H4 (cell line): ENCODE measurements around the gene FRRS1L. TPM values are rescaled to one million over a fixed set of nuclear protein-coding genes. Genes with fewer than 3 reads are reported as not detected.

Experiments
- DNase-seq: peaks from one replicate; pipeline ENCODE4 v3.0.0-alpha.2; 2015; ENCODE audit warnings: low spot score
- total RNA-seq: library from RNA; depleted of rRNA; stranded (reverse); fragments of >200 nt; shearing (Covaris generic); gene quantifications from 2 replicates; pipeline ENCODE4 v1.2.3, GENCODE V29; 2014; rRNA removed

Gene FRRS1L, protein sequence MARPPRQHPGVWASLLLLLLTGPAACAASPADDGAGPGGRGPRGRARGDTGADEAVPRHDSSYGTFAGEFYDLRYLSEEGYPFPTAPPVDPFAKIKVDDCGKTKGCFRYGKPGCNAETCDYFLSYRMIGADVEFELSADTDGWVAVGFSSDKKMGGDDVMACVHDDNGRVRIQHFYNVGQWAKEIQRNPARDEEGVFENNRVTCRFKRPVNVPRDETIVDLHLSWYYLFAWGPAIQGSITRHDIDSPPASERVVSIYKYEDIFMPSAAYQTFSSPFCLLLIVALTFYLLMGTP
- total RNA-seq = not detected in 2 replicates

DNA sequence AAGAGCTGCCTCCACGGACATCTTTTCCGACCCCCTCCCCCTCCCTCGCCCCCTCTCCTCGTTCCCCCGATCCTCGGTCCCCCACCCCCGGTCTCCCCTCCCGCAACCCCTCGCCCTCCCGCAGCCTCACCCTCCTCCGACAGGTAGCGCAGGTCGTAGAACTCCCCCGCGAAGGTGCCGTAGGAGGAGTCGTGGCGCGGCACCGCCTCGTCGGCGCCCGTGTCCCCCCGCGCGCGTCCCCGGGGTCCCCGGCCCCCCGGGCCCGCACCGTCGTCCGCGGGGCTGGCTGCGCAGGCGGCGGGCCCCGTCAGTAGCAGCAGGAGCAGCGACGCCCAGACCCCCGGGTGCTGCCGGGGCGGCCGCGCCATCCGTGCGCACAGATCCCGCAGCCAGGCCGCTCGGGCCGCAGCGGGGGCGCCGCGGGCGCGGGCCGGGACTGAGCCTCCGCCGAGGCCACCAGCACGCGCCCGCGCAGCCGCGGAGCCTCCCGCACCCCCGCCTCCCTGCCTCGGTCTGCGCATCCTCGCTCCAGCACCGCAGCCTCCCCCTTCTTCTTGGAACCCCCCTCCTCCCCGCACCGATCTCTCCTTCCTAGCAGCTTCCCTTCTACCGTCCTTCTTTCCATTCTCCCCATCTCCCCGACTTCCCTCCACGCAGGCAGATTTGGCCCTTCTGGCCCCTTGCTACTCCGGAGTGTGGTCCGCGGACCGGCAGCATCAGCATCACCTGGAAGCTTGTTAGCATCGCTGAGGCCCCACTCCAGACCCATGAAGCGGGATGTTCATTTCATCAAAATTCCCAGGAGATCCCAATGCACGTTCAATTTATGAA lies at the start of gene FRRS1L:
FRRS1L (minus strand) TSS at position 479 of the 831 bp plus-strand sequence; CDS start at position 368, 111 bp downstream.
- no peak for DNase-seq

DNA sequence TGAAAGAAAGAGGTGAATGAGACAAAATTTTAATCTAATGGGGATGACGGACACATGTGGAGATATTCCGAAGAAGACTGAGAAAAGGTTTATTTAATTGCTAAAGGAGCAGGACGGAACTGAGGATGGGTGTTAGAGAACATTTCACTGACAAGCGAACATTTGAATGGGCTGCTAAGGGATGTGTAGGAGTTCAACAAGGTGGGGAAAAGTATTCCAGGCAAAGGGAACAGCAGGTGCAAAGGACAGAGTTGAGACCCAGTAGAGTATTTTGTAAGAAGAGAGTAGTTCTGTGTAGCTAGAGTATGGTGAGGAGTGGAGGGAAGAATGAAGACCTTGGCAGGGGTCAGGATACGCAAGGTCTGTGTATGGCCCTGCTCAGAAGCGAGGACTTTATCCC lies 47.4 kb upstream of the FRRS1L start:
- no peak for DNase-seq

DNA sequence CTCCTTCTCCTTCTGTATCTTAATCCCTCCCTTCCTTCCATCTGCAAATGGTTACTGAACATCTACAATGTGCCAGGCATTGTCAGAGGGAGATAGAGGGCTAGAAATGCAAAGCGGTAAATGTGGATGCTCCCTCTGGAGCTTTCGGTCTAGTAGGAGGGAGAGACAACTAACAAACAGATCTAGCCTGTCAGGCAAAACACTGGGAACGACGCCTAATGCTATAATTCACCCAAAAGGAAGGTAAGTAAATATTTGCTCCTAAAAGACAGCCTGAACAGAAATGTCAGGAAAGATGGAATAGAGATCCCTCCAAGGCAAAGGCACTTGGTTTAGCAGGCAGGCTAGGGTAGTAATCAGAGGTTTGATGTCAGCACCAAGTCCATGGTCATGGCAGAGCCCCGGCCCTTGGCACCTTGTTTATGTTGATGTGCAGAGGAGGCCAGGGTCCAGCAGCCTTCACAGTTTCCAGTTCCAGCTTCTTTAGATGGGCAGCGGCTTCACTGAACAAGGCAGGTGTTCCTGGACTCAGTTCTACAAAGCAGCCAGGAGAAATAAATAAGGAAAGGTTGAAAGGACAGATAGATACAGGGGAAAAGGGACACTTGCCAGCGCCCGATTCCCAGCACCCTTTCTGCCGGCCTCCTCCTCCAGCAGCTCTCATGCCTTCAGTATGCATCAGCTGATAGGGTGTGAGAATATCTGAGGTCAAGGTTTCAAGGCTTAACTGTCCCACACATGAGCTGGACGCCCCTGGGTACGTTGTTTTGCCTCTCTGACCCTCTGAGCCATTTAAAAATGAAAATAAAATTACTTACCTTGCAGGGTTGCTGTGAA lies 46.5 kb upstream of the FRRS1L start:
- DNase-seq = no peak

DNA sequence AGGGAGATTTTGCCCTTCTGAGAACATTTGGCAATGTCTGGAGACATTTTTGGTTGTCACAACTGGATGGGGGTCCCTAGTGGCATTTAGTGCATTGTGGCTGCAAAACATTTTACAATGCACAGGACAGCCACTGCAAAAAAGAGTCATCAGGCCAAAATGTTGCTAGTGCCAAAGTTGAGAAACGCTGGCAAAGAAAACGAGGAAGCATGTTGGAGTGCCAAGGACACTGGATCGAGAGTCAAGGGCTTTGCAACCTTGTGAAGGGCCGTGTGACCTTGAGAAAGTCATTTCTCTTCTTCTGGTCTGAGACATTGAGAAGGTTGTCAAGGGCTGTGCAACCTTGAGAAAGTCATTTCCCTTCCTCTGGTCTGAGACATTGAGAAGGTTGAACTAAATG lies 45.7 kb upstream of the FRRS1L start:
- DNase-seq = no peak

DNA sequence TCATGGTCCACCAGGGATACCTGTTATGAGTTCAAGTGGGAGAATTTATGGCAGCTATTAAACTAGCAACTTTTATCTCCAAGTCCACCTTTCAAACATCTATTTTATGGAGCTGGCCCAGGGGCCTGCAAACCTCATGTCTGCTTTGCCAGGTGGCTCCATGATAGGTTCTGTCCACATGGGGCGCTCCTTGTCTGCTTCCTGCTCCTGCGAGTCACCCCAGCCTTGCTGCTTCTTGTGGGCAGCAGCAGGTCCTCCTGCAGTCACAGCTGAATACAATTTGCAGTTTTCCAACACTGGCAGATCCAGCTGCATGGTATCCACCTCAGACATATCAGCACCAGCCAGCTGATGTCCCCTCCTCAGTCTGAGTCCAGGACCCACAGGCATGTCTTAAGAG lies 39.6 kb upstream of the FRRS1L start:
- DNase-seq = no peak

DNA sequence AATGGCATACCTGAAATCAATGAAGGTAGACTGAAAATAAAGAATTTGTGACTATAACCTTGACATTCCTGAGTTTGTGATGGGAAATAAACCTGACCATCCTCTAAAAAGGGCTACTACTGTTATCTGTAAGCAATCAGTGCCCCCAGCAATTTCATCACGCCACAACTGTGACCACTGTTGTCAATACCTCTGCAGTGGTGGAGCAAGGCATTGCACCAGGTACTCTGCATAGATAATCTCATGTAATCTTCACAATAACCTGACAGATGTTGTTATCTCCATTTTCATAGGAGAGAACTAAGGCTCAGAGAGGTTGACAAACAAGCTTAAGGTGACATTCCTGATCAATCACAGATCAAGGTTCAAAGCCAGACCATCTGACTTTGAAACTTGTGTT lies 38.5 kb upstream of the FRRS1L start:
- no peak for DNase-seq

DNA sequence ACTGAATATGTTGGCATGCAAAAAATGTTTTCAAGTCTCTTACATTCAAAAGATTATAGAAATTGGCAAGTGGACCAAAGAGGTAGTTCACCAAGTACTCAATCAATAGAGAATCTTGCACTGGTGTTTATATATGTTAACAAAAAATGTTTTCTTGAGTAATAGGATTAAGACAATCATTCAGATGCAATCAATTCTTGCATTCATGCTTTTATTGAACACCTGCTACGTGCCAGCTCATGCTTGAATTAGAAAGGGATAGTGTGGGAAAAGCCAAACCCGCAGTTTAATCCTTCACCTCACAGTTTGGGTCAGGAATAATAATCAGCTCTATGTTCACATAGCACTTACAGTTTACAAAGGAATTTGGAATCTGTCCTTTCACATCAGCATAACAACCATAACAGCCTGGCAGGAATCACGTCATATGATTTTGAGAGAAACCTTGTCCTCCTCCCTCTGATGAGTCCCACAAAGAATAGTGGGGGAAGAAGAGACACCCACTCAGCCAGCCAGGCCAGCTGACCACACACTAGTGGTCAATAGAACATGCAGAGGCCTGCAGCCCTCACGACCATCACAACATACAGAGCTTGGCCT lies 36.8 kb upstream of the FRRS1L start:
- no peak for DNase-seq

DNA sequence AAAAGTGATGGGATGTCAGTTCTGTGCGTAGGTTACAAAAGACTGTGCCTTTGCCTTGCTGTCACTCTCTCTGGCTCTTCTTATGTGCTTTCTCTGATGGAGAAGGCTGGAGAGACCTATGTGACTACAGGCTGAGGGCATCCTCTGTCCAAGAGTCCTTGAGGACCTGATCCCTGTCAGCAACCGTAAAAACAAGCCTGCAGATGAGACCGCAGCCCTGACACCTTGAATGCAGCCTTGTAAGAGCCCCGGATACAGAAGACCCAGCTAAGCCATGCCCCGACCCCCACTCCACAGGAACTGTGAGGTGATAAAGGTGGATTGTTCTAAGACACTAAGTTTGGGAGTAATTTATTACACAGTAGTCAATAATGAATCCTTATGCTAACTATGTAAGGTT lies 32.6 kb upstream of the FRRS1L start:
- DNase-seq = no peak

DNA sequence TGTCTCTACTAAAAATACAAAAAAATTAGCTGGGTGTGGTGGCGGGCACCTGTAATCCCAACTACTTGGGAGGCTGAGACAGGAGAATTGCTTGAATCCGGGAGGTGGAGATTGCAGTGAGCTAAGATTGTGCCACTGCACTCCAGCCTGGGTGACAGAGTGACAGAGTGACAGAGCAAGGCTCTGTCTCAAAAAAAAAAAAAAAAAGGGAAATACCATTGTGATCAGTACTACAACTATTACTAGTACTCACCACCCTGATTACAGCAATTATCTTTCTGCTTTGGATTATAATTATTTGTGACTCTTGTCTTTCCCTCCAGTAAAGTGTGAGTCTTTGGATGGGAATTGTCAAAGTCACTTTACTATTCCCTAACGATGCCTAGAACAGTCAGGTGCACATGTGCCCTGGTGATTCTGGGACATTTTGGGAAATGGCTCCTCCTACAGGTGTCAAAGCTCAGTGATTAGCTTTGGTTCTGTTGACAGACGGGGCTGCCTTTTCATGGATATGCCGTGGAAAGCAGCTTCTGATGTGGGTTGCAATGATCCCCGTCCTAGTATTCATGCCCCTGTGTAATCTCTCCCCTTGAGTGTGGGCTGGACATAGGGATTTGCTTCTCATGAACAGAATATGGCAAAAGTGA lies 31.8 kb upstream of the FRRS1L start:
- DNase-seq = no peak

DNA sequence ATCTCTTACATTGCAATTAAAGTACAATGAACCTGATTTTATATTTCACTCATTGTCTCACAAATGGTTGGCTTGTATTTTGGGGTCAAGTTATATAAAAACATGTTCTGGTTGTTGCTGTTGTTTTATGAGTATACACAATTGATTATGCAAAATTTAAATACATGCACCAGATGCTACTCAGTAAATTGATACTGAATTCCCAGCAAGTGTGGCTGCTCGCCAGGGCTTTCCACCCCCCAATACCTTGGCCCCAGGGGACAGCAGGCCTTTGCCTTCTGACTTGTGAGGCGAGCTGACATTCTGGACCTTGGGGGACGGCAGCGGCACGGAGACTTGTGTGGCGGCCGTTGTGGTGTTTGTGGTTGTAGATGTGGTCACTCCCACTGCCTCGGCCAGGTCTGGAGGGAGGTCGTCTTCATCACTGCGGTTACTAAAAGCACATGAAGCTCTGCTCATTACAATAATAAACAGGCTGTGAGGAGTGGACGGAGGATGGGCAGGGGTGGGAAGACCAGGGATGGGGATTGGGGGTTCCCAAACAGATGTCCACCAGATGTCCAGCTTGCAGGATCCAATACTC lies 27.0 kb upstream of the FRRS1L start:
- no peak for DNase-seq

DNA sequence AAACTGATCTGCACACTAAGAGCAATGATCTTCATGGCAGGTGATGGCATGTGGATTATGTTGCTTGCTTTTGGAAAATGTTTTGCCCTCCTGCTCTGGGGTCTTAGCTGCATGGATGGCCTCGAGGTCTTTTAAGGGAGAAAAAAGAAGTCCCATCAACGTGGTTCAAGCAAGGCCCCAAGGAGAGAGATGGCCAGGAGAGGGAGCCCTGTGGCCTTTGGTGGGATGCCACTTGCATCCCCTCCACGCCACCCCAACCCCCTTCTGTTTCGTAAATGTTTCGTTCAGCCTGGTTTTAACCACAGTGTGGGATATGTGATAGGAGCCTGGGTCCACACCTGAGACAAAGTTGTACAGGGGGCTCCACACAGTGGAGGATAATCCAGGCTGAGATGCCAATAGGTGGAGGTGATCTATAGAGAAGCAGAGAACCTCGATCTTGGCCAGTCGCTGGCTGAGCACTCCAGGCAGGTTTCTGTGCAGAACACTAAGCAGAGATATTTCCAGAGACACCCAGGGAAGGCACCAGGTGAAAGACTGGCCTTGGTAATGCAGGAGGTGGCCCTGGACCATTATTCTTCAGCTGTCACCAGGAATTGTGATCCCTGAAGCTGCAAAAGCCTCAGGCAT lies 25.8 kb upstream of the FRRS1L start:
- no peak for DNase-seq

DNA sequence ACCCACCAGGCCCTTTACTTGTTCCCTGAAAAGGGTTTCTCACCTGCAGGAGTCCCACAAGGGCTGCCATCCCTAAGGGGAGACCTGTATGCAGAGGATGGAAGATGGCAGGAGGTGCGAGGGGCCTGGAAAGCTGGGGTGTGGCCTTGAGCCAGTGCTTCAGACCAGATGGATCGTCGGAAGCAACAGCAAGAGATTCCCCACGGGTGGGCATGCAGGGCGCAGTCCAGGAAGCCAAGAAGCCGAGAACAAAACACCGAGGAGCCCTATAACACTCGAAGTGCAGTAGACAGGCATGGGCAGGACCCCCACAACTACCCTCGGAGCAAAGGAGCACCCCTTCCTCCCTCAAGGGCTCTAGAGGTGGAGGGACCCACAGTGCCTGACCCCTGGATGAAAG lies 24.7 kb upstream of the FRRS1L start:
- no peak for DNase-seq

DNA sequence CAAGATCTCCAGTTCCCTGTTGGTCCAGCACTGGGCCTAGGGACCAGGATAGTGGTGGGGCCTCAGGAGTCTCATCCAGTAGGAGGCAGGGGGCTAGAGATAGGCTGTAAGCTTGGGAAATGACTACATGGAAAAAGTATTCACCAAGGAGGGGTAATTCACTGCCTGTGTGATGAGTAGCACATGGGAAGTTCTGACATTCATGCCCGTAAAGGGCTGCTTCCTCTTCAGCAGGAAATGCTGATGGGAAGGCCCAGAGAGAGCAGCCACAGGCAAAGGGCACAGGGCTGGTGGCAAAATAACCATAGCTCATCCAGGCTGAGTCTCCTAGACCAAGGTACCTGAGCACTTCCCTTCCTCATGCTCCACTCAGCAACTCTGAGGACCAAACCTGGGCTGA lies 23.1 kb upstream of the FRRS1L start:
- no peak for DNase-seq

DNA sequence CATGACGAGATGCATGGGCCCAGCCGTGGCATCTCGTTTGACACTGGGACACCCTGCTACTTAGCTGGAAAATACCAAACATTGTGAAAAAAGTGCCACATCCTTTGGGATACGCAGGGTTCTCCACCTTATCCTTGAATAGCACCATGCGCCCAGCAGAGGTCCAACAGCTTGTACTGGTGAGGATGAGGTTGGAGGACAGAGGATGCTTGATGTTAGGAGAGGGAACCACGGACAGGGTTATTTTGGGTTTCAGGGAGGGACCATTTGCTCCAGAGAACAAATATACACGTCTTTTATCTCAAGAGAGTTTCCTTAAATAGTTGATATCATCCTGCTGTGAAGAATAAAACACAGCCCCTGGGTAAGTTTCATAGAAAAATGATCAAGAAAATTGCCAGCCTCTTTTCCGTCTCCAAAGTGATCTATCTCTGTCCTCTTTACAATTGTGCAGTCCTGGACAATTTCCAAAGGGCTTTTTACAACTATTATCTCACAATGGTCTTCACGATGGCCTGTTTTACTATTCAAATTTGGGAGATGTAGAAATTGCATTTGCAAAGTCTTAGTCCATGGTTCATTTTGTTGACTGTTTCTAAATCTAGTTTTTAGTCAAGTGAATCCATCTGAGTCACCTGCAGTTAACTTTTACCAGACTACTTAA lies 19.9 kb upstream of the FRRS1L start:
- no peak for DNase-seq

DNA sequence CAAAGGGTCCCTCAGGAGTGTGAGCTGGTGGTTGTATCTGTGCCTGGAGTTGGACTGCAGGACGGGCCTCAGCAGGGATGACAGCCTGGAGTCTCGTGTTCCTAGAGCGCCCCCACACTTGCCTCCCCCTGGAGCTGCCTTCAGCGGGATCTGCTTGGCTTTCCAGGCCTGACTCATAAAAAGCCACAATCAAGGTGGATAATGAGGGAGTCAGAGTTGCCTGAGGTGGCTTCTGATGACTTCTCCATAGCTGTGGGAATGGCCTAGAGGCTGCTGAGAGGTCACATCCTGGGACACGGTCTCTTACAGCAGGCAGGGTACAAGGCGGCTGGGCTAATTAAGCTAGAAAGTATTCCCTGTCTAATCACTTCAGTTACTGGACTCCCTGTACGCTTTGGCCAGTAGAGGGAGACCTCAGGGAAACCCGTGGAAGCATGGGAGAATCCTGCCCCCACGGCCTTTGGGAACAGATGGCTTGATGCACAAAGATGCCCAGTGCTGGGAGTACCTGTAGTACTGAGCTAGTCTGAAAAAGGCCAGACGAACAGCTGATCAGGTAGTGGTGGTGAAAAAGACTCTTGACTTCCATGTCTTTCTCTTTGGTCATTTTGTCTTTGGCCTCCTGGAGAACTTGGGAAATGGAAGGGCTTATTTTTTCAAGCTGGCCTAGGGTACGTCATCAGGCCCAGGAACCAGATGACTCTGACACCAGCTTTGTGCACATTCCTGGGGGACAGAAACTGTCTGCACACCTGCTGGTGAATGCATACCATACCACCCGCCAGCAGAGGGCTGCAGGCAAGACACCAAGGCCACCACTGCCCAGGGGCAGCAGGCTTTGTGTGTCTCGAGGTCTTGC lies 16.1 kb upstream of the FRRS1L start:
- DNase-seq = peak; percentile 48

DNA sequence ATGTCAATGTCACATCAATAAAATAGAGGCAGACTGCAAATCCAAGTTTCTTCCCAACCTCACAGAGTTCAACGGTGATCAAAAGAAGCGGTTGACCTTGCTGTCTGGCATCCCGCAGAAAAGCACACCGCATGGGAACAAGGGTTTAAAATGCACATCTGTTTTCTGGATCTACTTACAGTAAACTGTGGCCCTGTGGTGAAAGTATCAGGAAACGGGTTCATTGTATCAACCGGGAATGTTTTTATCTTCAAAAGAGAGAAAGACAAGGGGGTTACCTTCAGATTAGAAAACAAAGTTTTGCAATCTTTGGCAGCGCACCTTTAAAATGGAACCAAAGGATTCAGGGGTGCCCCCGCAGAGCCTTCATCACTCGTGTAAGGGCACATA lies 15.5 kb upstream of the FRRS1L start:
- DNase-seq = no peak

DNA sequence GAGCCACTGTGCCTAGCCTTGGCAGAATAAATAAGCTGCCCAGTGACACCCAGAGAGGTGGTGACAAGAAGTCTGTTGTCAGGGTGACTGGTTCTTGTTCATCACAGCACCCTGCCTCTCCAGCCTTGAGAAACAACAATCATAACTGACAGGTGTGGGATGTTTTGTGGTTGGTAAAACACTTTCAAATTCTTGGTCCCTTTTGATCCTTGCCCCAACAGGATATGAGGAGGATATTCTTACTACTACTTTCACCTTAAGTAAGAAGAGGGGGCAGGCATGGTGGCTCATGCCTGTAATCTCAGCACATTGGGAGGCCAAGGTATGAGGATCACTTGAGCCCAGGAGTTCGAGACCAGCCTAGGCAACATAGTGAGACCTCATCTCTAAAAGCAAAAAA lies 14.2 kb upstream of the FRRS1L start:
- DNase-seq = no peak

DNA sequence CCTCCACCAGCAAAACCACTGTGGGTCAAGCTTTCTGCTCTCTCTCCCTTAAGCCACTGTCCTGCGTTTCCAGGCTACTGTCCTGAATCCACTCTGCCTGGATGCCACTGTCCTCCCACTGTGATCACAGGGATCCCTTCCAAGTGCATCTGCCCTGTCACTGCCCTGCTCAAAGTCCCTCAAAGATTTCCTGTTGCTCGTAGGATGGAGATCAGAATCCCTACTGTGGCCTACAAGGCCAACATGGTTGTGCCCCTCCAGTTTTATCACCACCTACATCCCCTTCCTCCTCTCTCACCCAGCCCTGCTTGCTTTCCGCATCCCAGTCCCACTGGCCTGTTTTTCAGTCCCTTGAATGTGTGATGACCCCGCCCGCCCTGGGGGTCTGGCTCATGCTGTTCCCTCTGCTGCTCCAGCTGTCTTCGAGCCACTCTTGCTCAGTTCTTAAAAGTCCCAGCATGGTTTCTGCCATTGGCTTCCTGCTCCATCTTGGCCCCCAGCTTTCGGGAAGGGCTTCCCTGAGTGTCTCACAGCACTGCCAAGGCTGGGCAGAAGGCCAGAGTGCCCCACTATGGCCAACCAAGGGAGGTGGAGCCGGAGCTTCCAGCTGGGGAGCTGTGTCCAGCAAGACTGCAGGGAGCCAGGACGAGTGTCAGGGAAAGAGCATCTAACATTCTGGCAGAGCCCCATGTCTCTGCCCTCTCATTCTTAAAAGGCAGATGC lies 12.9 kb upstream of the FRRS1L start:
- no peak for DNase-seq
